Vagina (tissue), 2 donors: Measurements from ENCODE around the gene KCNF1. TPM values are rescaled to one million over a fixed set of nuclear protein-coding genes. Genes with fewer than 3 reads are reported as not detected.

Experiments
- DNase-seq, 2 donors: peaks; one replicate each; pipeline ENCODE4 v3.0.0-alpha.2; 2017; ENCODE audit errors: extremely low spot score in 2 of 2
- H3K27ac ChIP-seq: fragments of 200-600 bp; sonication (generic); one replicate; pipeline ENCODE4 v1.5.1; 2019
- H3K27me3 ChIP-seq: fragments of 200-600 bp; sonication (generic); one replicate; pipeline ENCODE4 v1.5.1; 2019
- H3K36me3 ChIP-seq, 2 donors: fragments of 200-600 bp; sonication (generic); one replicate each; pipeline ENCODE4 v1.5.1; 2017 to 2019
- H3K4me1 ChIP-seq: fragments of 200-600 bp; sonication (generic); one replicate; pipeline ENCODE4 v1.5.1; 2019
- H3K4me3 ChIP-seq, 2 donors: fragments of 200-600 bp; sonication (generic); 1 replicate in 1 of 2; 2 replicates in 1 of 2; pipeline ENCODE4 v1.5.1; 2016 to 2019
- H3K9me3 ChIP-seq: fragments of 200-600 bp; sonication (generic); one replicate; pipeline ENCODE4 v1.5.1; 2019
- POLR2A ChIP-seq, 2 donors: fragments of 450-650 bp; IDR thresholded peaks; one replicate each; pipeline ENCODE4 v1.6.1; 2017; ENCODE audit warnings: antibody characterized with exemption in 2 of 2, mild to moderate bottlenecking in 2 of 2, moderate library complexity in 2 of 2
- POLR2AphosphoS5 ChIP-seq, 2 donors: sonication (generic); formaldehyde crosslinking; IDR thresholded peaks; one replicate each; pipeline ENCODE4 v1.9.0; 2017; ENCODE audit warnings: antibody characterized with exemption in 2 of 2, mild to moderate bottlenecking in 2 of 2, low read depth in 1 of 2; ENCODE audit not compliant: insufficient read depth in 1 of 2
- intact Hi-C: fragments of 100-400 bp; cut with DNase I; formaldehyde crosslinking; loops from one replicate; pipeline ENCODE4 v1.15.1; 2023
- total RNA-seq: library from RNA; depleted of rRNA; stranded (reverse); fragments of >200 nt; gene quantifications from one replicate; pipeline ENCODE4 v1.2.3, GENCODE V29; 2016
- TF ChIP-seq, protein P1 (sequence below), 3 experiments: fragments of 450-650 bp in 2 of 3; fragments of 200-600 bp in 1 of 3; sonication (generic) in 1 of 3; IDR thresholded peaks; one replicate each; pipeline ENCODE4 v1.5.1; 2017 to 2019; ENCODE audit warnings: antibody characterized with exemption in 3 of 3, mild to moderate bottlenecking in 2 of 3, moderate library complexity in 2 of 3

Gene KCNF1
- total RNA-seq, 1 donor from 2014 or later, result not detected

GRCh38 chr2:10930721-10931516, 19.2 kb downstream of the KCNF1 start:
- TF ChIP-seq, protein P1, sequence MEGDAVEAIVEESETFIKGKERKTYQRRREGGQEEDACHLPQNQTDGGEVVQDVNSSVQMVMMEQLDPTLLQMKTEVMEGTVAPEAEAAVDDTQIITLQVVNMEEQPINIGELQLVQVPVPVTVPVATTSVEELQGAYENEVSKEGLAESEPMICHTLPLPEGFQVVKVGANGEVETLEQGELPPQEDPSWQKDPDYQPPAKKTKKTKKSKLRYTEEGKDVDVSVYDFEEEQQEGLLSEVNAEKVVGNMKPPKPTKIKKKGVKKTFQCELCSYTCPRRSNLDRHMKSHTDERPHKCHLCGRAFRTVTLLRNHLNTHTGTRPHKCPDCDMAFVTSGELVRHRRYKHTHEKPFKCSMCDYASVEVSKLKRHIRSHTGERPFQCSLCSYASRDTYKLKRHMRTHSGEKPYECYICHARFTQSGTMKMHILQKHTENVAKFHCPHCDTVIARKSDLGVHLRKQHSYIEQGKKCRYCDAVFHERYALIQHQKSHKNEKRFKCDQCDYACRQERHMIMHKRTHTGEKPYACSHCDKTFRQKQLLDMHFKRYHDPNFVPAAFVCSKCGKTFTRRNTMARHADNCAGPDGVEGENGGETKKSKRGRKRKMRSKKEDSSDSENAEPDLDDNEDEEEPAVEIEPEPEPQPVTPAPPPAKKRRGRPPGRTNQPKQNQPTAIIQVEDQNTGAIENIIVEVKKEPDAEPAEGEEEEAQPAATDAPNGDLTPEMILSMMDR (IDR thresholded peaks at IDR 0.05), result no peak
- TF ChIP-seq POLR2AphosphoS5 (IDR thresholded peaks at IDR 0.05; ENCODE audit: insufficient read depth in 1 of 2, low read depth in 1 of 2) (no peak), POLR2A (IDR thresholded peaks at IDR 0.05) (no peak)
- Histone ChIP-seq H3K27ac (no peak overlapping the region), H3K4me3 (no peak overlapping the region), H3K36me3 (no peaks in the 10 kb centered on the region), H3K4me1 (no peaks in the 10 kb centered on the region), H3K27me3 (no peaks in the 10 kb centered on the region), H3K9me3 (no peaks in the 10 kb centered on the region)
- intact Hi-C loops, result no loop called here
- DNase-seq, result no peak

DNA sequence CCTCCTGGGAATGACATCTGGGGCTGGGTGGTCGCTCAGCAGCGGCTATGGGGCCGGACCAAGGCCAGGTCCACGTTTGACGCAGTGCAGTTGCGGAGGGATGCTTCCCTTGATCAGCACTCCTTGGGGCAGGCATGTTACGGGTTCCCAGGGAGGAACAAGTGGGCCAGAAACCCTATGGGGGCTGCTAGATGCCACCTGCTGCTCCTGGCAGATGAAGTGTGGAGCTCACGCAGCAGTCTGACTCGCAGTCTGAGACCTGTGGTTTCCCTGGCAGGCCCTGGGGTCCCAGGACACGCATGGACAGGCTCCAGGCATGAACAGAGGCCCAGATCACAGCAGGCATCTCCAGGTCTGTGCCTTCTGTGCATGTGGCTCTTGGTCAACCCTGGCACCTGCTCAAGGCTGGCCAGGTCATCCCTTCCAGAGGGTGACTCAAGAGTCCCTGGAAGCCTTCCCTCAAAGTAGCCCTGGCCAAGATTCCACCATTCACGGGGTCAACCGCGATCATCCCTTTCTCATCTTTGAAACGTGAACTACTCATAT, 20.0 kb downstream of the KCNF1 start:
- intact Hi-C loops, result no loop called here
- Histone ChIP-seq H3K27ac (no peak overlapping the region), H3K27me3 (no peaks in the 10 kb centered on the region), H3K4me1 (no peaks in the 10 kb centered on the region), H3K9me3 (no peaks in the 10 kb centered on the region), H3K36me3 (no peaks in the 10 kb centered on the region), H3K4me3 (no peak overlapping the region)
- DNase-seq, result no peak
- TF ChIP-seq POLR2AphosphoS5 (IDR thresholded peaks at IDR 0.05; ENCODE audit: insufficient read depth in 1 of 2, low read depth in 1 of 2) (no peak), POLR2A (IDR thresholded peaks at IDR 0.05) (no peak)
- TF ChIP-seq, protein P1 (IDR thresholded peaks at IDR 0.05), result no peak

- intact Hi-C loops, result no loop called here
- Histone ChIP-seq H3K36me3 (no peaks in the 10 kb centered on the region), H3K4me3 (no peak overlapping the region)
These were observed 20.8 kb downstream of the KCNF1 start for GRCh38 chr2:10932345-10933151.

DNA sequence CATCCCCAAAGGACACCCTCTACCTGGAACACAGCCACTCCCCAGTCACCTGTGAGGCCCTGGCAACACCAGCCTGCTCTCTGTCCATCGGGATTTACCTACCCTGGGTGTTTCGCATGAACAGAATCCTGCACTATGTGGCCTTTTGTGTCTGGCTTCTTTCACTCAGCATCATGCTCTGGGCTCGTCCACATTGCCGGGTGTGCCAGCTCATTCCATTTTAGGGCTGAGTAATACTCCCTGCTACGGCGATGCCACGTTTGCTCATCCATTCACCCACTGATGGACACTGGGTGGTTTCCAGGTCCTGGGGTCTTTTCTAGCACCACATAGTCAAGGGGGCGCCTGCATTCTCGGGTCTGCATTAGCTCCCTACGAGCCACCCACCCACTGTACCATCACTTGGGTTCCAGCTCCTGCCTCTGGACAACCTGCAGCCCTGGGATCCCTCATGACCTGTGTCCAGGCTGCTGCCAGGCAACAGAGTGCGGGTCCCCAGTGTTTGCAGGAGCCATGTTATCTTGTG, 22.0 kb downstream of the KCNF1 start:
- intact Hi-C loops, result no loop called here
- no peak overlapping the region for H3K4me3 ChIP-seq
- H3K4me1 ChIP-seq, result no peaks in the 10 kb centered on the region
- H3K36me3 ChIP-seq, result no peaks in the 10 kb centered on the region
- no peaks in the 10 kb centered on the region for H3K9me3 ChIP-seq
- no peaks in the 10 kb centered on the region for H3K27me3 ChIP-seq
- TF ChIP-seq POLR2A (IDR thresholded peaks at IDR 0.05) (no peak), POLR2AphosphoS5 (IDR thresholded peaks at IDR 0.05; ENCODE audit: insufficient read depth in 1 of 2, low read depth in 1 of 2) (no peak)
- TF ChIP-seq, protein P1 (IDR thresholded peaks at IDR 0.05), result no peak
- DNase-seq, result no peak
- H3K27ac ChIP-seq, result no peak overlapping the region

More at GRCh38 chr2:10932345-10933151, 20.8 kb downstream of the KCNF1 start:
- Histone ChIP-seq H3K9me3 (no peaks in the 10 kb centered on the region), H3K4me1 (no peaks in the 10 kb centered on the region), H3K27me3 (no peaks in the 10 kb centered on the region), H3K27ac (no peak overlapping the region)
- DNase-seq, result no peak
- no peak for TF ChIP-seq POLR2AphosphoS5 (IDR thresholded peaks at IDR 0.05; ENCODE audit: insufficient read depth in 1 of 2, low read depth in 1 of 2)
- no peak for TF ChIP-seq POLR2A (IDR thresholded peaks at IDR 0.05)
- TF ChIP-seq, protein P1 (IDR thresholded peaks at IDR 0.05), result no peak
